H1 (cell line): Measurements from ENCODE around the gene TTLL1. TPM values are rescaled to one million over a fixed set of nuclear protein-coding genes. Genes with fewer than 3 reads are reported as not detected.

Source experiments
- CBX8 ChIP-seq: fragments of 300-800, 300-1000 bp; sonication (generic); IDR thresholded peaks from 2 replicates; pipeline ENCODE4 v1.7.1; 2016; ENCODE audit warnings: low read depth, low read length, borderline replicate concordance
- KDM5A ChIP-seq: fragments of 200-600 bp; IDR thresholded peaks from 2 replicates; pipeline ENCODE4 v1.7.1; 2012; ENCODE audit warnings: mild to moderate bottlenecking, low read length, inconsistent platforms, mixed read lengths
- TCF12 ChIP-seq: IDR thresholded peaks from 2 replicates; pipeline ENCODE4 v1.6.1; 2011; ENCODE audit warnings: low read depth, mild to moderate bottlenecking, low read length
- polyA plus RNA-seq, 7 experiments: library from polyadenylated mRNA; depleted of rRNA in 3 of 7; stranded (reverse) in 5 of 7; unstranded in 2 of 7; fragments of >200 nt in 5 of 7; fragments of 200-250 nt in 2 of 7; gene quantifications; 1 replicate in 5 of 7; 2 replicates in 1 of 7; 4 replicates in 1 of 7; pipeline versions ENCODE4 v1.2.1 to v1.2.3, GENCODE V29; 2011 to 2013; ENCODE audit warnings: missing spikeins in 2 of 7, mixed read lengths in 2 of 7
- total RNA-seq: library from RNA; stranded (reverse); fragmentation: NEBNext Ultra II Directional; extraction: Animal tissue kit (Norgen Biotek cat#: 25700); gene quantifications from 2 replicates; pipeline ENCODE4 v1.2.1, GENCODE V29; 2021

The TTLL1 gene
- total and polyA plus RNA-seq, 2 of the 8 experiments (the other 6 are each of a cell fraction or from before 2014, with no cell fraction given), result 5.0 to 13.8 TPM

- TF ChIP-seq TCF12 (no peak), CBX8 (no peak), KDM5A (no peak)
Measured at GRCh38 chr22:43135565-43135964, 46.4 kb upstream of the TTLL1 start (continued).
